ENCODE measurements around the gene GALNT2. TPM values are rescaled to one million over a fixed set of nuclear protein-coding genes. Genes with fewer than 3 reads are reported as not detected.
A peak's percentile ranks its signal among the peaks of the same experiment; 100 is the strongest.

GALNT2 gene
- total and polyA plus RNA-seq, 9 of the 15 experiments (the other 6 are each of a cell fraction or from before 2014, with no cell fraction given), result 1.6 to 106 (median 51.9) TPM

DNA sequence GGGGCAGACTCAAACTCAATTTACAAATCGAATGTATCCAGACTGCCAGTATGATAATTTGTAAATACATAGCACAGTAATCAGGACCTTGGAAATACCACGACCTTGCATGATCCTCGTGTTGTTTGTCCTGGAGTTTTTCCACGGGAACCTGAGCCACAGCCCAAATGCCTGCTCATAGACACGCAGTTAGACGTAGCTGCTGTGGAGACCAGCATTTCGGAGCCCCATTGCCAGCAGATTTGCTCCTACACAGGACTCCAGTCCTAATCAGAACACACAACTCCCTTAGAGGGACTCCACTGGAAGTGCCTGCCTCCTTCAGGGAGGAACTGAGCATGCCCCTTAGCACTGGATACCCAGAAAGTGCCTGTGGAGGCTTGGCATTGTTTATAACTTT, 163.2 kb downstream of the GALNT2 start:
- Histone ChIP-seq H3K9me1 (ENCODE audit: control insufficient read depth, insufficient read depth, low read length) (peaks cover under 1% of the 10 kb centered on the region), H3K9ac (ENCODE audit: insufficient read depth in 1 of 2, low read depth in 2 of 2, low read length in 2 of 2) (no peak overlapping the region), H3K4me3 (no peak overlapping the region), H3K27me3 (ENCODE audit: control insufficient read depth in 2 of 2, insufficient read depth in 2 of 2, low read length in 2 of 2) (no peaks in the 10 kb centered on the region), H4K20me1 (replicated peaks; ENCODE audit: control insufficient read depth, insufficient read depth, low read length) (0 out of 2 replicates have a peak, but pooled peaks cover 5% of the 10 kb centered on the region), H3K79me2 (ENCODE audit: control insufficient read depth, insufficient read depth, low read length) (peaks cover 11% of the 10 kb centered on the region; the same call in 2 of the 3 replicates), H3K9me3 (replicated peaks; ENCODE audit: control insufficient read depth, insufficient read depth, low read depth, low read length) (no peaks in the 10 kb centered on the region), H3K4me2 (ENCODE audit: insufficient read depth, low read length) (no peak overlapping the region), H3K4me1 (replicated peaks in 1 of 2; ENCODE audit: control insufficient read depth in 2 of 2, insufficient read depth in 2 of 2, low read length in 2 of 2) (peaks cover 0 to 12% of the 10 kb centered on the region in 2 experiments; a peak in 4 of 5 replicates), H3K36me3 (ENCODE audit: control insufficient read depth, insufficient read depth, low read length) (peaks cover 14% of the 10 kb centered on the region; the same call in 2 of the 3 replicates), H3K27ac (ENCODE audit: extremely low read depth, low read depth, low read length) (no peak overlapping the region), H2AFZ (ENCODE audit: low read depth, low read length) (no peak overlapping the region)
- FAIRE-seq (no peak), DNase-seq (ENCODE audit: extremely low read depth in 1 of 4, low spot score in 3 of 4) (no peak), ATAC-seq (0 out of 3 replicates have a peak, but pooled peaks have one; percentile 16)
- ChIA-PET POLR2A (no interaction called here), CTCF (ENCODE audit: low intra/inter-chr PET ratio) (no interaction called here)
- BruUV-seq (replicated peaks), result no TSS peak
- in situ Hi-C loops (cut with MboI) (no loop called here), intact Hi-C loops (cut with micrococcal nuclease) (no loop called here)
- WGBS (ENCODE audit: insufficient coverage, low coverage, missing lambda C conversion rate), result 70% methylated on average over 7 of the region's 7 CpGs
- no peak for TF ChIP-seq NCOR1 (IDR thresholded peaks at IDR 0.05)
- TF ChIP-seq HDAC8 (tag; IDR thresholded peaks at IDR 0.05), result no peak
- TF ChIP-seq SIN3A (IDR thresholded peaks at IDR 0.05; ENCODE audit: borderline replicate concordance in 2 of 2, control insufficient read depth in 1 of 2, low read depth in 2 of 2, low read length in 2 of 2), result no peak
- TF ChIP-seq NKRF (IDR thresholded peaks at IDR 0.05; ENCODE audit: borderline replicate concordance), result no peak
- no peak for TF ChIP-seq STAG1 (CRISPR knock-in tag; IDR thresholded peaks at IDR 0.05; ENCODE audit: borderline replicate concordance)
- no peak for TF ChIP-seq SMAD1 (IDR thresholded peaks at IDR 0.05; ENCODE audit: low read depth, low read length, partially characterized antibody)
- no peak for TF ChIP-seq JUNB (CRISPR knock-in tag; conservative IDR thresholded peaks at IDR 0.05)

Measured in K562 (cell line).